NCI-H2081 (cell line): ENCODE results near the gene ALG9.
A peak's percentile ranks its signal among the peaks of the same experiment; 100 is the strongest.
"Not testable (repeated sequence)": the region's sequence is repeated elsewhere in the genome, so short reads cannot be mapped to it uniquely, and the experiment has no call there.

Source experiments
- DNase-seq, 2 experiments: peaks; one replicate each; lab custom pipeline; 2025; lab: John Stamatoyannopoulos, UW

The ALG9 gene

DNA sequence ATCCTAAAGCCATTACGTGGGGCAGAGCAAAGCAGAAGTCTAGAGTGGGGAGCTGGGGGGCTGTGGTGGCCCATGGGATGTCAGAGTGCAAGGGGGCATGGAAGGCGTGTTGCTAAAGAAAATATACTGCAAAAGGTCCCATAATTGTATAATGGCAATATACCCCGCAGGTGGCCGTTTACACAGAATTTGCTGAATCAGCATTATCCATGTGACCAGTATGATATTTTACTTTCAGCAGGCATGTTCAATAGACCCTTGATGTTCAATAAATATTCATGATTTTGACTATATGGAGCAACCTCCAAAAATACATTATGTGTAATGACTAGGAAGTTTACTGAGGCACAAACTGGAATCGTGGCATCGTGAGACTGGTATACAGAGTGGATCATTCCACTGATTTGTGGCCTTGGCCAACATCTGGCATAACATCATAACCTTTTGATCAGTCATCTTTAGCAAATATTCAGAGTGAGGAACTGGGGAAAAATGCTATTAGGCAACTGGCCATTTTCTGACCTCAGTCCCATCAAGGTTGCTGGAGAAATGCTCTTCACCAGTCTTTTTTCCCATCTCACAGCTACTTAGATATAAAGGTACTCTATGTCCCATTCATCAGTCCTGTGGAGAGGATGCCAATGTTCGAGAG lies 75.9 kb downstream of the ALG9 start:
- DNase-seq, result no peak

DNA sequence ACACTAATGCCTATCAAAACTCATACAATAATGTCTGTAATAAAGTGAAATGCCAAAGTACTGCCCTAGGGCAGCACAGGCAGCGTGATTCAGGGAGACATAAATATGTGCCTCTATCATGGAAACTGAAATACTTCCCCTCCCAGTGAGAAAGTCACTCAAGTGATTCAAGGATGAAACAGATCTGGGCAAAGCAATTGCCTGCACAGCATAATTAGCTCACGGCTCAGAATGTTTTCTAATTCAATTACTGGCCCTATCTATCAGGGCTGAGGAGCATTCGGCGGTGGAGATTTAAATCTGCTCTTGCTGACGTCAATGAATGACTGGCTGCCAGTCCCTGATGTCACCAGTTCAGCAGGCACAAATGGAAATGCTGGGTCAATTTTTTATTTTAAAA lies 77.5 kb downstream of the ALG9 start:
- no peak for DNase-seq

DNA sequence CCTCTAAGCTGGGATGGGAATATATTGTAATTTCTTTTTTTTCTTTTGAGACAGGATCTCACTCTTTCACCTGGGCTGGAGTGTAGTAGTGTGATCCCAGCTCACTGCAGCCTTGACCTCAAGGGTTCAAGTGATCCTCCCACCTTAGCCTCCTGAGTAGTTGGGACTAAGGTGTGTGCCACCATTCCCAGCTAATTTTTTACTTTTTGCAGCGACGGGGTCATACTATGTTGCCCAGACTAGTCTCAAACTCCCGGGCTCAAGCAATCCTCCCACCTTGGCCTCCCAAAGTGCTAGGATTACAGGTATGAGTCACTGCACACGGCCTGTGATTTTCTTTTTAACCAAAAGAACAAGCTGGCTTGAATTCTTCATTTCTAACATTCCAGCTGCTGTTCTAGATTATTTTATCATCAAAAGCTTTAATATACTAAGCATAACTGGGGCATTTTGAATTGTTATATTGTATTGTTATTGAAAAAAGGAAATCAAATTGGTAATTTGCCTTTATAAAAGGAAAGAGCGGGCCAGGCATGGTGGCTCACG lies 78.4 kb downstream of the ALG9 start:
- no peak for DNase-seq

GRCh38 chr11:111792314-111792713 lies 79.1 kb downstream of the ALG9 start:
- no peak for DNase-seq

DNA sequence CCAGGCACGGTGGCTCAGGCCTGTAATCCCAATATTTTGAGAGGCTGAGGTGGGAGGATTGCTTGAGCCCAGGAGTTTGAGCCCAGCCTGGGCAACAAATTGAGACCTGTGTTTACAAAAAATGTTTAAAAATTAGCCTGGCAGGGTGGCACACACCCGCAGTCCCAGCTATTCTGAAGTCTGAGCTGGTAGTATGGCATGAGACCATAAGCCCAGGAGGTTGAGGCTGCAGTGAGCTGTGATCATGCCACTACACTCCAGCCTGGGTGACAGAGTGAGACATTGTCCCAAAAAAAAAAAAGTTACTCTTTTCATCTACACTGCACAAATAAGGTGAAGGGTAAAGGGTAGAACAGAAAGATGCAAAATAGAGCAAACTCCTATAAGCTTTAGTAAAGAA lies 82.9 kb downstream of the ALG9 start:
- DNase-seq, result no peak

- DNase-seq, result no peak
These were observed 83.3 kb downstream of the ALG9 start for GRCh38 chr11:111788051-111788450.

DNA sequence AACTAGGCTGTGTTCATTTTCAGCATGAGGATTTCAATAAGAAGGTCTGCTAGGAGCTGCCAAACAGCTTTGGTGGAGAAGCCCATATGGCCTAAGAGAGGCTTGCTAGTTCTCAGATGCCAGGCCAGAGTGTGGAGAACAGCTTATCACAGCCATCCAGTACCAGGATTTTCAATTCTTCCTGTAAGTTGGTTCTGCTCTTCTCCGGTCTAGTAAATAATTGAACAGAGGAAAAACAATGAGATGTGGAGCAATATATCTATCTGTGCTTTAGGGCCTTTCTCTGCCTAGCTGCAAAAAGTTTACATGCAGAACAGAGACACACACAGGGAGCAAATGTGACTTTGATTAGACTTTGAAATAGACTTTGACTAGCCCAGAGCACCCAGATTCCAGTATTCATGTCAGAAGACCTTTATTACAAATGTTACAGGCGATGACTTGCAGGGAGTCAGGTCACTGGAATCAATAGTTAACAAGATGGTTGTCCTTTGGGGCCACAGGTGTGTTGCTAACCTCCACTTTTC lies 85.4 kb downstream of the ALG9 start:
- DNase-seq, result no peak

DNA sequence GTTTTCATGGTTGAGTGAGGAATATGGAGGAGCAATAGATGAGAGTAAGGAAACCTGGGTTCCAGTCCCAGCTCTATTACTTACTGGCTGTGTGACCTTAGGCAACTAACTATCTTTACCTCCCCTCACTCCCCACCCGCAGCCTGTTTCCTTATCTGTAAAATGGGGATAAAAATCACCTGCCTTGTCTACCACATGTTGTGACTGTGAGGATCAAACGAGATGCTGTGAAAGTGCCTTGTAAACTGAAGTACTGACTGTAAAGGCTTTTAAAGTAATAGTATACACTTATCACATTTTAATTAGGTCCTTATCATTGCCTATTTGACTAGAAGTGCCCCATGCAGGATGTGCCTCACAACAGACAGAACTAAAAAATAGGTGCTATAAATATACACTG lies 86.3 kb downstream of the ALG9 start:
- DNase-seq, result no peak

GRCh38 chr11:111784311-111784710 lies 87.1 kb downstream of the ALG9 start:
- DNase-seq, result not testable (repeated sequence)

DNA sequence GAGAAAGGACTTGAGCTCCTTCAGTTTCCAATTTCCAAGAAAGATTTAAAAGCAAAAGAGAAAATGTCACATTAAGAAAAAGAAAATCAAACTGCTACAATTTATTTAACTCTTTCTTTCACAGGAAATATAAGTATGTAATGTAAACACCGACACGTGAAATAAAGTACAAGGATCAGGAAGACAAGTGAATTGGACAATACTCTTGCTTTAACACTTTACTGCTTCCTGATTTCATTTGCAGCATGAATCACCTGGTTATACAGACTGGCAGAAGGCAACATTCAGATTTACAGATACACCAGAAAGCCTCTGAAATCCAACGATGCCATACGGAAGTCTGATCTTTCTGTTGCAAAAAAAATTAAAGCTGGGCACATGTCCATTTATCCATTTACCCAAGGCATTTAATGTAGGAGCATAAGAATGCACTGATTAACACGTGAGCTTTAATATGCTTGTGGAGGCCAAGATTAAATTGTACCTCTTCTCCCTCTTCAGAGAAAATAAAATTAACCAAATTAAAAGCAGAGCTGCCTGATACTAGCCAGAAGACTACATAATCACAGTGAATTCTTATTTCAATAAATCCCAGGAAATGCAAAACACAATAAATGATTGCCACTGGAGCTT lies 89.2 kb downstream of the ALG9 start:
- peak in 1 of 2 experiments; percentile 21 for DNase-seq

GRCh38 chr11:111779118-111779517 lies 92.3 kb downstream of the ALG9 start:
- DNase-seq, result no peak

GRCh38 chr11:111778047-111778558 lies 93.3 kb downstream of the ALG9 start:
- no peak for DNase-seq

- peak; percentile 66 to 71 for DNase-seq
These were observed 94.0 kb downstream of the ALG9 start for GRCh38 chr11:111777094-111778046.

DNA sequence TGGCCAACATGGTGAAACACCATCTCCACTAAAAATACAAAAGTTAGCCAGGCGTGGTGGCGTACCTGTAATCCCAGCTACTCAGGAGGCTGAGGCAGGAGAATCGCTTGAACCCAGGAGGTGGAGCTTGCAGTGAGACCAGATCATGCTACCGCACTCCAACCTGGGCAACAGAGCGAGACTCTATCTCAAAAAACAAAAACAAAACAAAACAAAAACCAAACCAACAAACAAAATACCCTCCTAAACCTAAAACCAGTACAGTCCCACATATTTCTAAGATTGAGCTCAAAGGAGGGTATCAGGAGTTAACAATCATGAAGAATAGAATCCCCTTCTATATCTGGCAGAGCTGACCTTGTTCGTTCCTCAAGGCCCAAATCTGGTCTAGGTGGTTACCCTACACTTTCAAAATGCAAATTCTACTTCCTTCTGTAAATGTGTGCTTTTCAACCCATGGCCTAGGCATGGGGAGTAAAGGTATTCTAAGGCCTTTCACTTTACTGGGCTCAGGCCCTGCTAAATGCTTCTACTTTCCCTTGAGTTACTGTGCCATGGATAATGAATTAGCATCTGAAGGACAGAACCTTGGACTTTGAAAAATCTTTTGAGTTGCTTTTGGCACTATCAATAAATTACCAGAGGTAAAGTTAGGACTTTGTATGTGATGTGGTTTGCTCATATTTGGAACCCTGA lies 94.8 kb downstream of the ALG9 start:
- DNase-seq, result no peak

DNA sequence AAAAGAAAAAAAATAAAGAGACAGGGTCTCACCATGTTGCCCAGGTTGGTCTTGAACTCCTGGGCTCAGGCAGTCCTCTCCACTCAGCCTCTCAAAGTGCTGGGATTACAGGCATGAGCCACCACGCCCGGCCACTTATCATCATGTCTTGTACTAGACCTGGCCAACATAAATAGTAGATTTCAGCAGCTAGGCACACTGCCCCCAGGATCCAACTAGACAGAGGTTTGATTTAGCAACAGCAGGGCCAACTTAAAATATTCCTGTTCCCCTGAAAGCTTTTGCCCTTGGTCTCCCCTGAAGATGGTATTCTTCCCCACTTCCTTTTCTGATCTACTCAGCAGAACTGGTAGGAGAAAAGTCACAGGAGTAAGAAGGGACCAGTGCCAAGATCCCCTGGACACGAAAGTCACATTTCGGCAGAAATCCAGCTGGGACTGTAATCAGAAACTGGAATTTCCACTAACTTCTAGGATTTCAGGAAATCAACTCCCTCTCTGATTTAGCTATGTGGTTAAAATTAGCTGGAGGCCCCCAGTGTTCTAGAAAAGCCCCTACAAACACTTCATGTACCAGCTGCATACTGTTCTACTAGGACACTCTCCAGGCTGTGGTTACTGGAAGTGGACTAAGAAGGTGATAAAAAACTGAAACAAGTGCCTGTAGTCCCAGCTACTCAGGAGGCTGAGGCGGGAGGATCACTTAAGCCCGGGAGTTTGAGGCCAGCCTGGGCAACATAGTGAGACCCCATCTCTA lies 96.2 kb downstream of the ALG9 start:
- no peak for DNase-seq

- no peak for DNase-seq
These were observed 98.8 kb downstream of the ALG9 start for GRCh38 chr11:111772535-111772934.

GRCh38 chr11:111771205-111771604 lies 100.2 kb downstream of the ALG9 start:
- DNase-seq, result not testable (repeated sequence)

DNA sequence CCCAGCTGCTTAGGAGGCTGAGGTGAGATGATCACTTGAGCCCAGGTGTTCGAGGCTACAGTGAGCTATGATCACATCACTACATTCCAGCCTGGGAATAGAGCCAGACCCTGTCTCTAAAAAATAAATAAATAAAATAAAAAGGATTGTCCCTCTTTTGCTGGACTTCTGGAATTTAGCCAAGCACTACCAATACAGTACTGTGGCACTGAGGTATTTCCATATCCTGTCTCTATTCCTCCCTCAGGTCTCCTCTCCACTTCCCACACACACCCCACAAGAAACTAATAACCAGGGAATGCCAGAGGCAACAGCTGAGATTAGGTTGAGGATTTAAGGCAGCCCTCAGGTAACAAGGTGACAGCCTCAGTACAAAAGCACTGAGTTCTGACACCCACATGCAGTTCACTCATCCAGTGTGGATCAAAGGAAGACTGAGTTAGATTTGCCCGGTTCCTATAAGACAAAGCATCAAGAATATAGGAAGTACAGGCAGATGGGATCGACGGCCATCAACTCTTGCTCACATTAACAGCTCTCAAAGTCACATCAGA lies 100.7 kb downstream of the ALG9 start:
- peak; percentile 7 to 25 for DNase-seq

DNA sequence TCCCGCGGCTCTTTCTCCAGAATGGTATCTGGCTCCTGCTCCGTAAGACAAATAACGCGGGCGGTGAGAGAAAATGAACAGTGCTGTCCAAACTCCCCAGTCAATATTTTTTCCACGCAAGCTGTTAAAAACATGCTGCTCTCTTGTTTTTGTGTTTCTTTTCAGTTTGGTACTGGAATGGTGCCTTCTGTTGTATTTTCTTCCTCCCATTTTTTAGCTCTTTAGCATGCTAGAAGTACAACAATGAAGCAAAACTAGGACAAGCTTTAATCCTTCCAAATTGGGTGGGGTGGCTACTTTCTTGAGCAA lies 104.6 kb downstream of the ALG9 start:
- peak in 1 of 2 experiments; percentile 10 for DNase-seq
